IPS-20b (cell line): ENCODE data around the gene CLECL1.

Experiments
- H3K27ac ChIP-seq: one replicate; pipeline ENCODE4 v1.5.1; 2013; ENCODE audit warnings: low read length
- H3K27me3 ChIP-seq: 2 replicates; pipeline ENCODE4 v1.6.1; 2013; ENCODE audit warnings: mild to moderate bottlenecking, low read length, inconsistent platforms; ENCODE audit not compliant: insufficient read depth
- H3K36me3 ChIP-seq: 2 replicates; pipeline ENCODE4 v1.6.1; 2013; ENCODE audit warnings: low read depth, mild to moderate bottlenecking, inconsistent platforms, low read length, moderate library complexity; ENCODE audit not compliant: insufficient read depth
- H3K4me1 ChIP-seq: 2 replicates; pipeline ENCODE4 v1.6.1; 2013; ENCODE audit warnings: mild to moderate bottlenecking, control low read depth, inconsistent platforms, low read length, moderate library complexity; ENCODE audit not compliant: insufficient read depth
- H3K4me3 ChIP-seq: 2 replicates; pipeline ENCODE4 v1.5.1; 2013; ENCODE audit warnings: mild to moderate bottlenecking, low read length, inconsistent platforms
- H3K9ac ChIP-seq: 2 replicates; pipeline ENCODE4 v1.6.1; 2013; ENCODE audit warnings: low read depth, mild to moderate bottlenecking, inconsistent platforms, low read length, moderate library complexity
- H3K9me3 ChIP-seq: 2 replicates; pipeline ENCODE4 v1.6.1; 2013; ENCODE audit warnings: mild to moderate bottlenecking, low read depth, low read length, inconsistent platforms; ENCODE audit not compliant: insufficient read depth

The CLECL1 gene

GRCh38 chr12:9732921-9733461, at the start of gene CLECL1:
Gene CLECL1, minus strand, starts transcription at chr12:9733097.
- Histone ChIP-seq H3K4me1 (no peaks in the 10 kb centered on the region), H3K9ac (no peak within 1 kb of the TSS), H3K36me3 (no peaks in the 10 kb centered on the region), H3K27me3 (no peaks in the 10 kb centered on the region), H3K9me3 (no peaks in the 10 kb centered on the region), H3K4me3 (no peak within 1 kb of the TSS), H3K27ac (no peak within 1 kb of the TSS)

DNA sequence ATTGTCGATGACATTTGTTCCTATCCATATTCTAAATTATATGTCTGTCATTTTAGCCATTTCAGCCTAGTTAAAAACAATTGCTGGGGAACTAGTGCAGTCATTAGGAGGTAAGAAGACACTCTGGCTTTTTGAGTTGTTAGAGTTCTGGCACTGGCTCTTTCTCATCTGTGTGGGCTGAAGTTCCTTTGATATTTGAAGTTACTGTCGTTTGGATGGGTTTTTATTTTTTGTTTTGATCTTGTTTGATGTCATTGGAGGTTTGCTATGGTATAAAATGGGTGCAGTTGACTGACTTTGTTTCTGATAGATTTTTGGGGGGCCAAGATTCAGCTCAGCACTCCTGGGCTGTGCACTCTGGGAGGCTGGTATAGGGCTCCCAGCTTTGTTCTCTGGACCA, 48.5 kb upstream of the CLECL1 start:
- Histone ChIP-seq H3K27ac (no peak overlapping the region), H3K36me3 (no peaks in the 10 kb centered on the region), H3K27me3 (no peaks in the 10 kb centered on the region), H3K9me3 (no peaks in the 10 kb centered on the region; the same call in 1 of the 2 replicates), H3K4me3 (no peak overlapping the region), H3K4me1 (peaks cover 26% of the 10 kb centered on the region), H3K9ac (no peak overlapping the region)

DNA sequence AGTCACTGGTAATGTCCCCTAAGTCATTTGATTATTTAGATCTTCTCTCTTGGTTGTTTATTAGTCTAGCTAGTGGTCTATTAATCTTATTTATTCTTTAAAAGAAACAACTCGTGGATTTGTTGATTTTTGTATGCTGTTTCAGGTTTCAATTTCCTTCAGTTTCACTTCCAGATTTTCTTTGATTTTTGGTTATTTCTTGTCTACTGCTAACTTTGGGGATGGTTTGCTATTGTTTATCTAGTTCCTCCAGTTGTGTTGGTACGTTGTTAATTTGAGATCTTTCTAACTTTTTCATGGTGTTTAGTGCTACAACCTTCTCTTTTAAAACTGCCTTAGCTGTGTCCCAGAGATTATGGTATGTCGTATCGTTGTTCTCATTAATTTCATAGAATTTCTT, 46.3 kb upstream of the CLECL1 start:
- no peak overlapping the region for H3K27ac ChIP-seq
- peaks cover 7% of the 10 kb centered on the region; the same call in 1 of the 2 replicates for H3K4me1 ChIP-seq
- no peaks in the 10 kb centered on the region for H3K27me3 ChIP-seq
- H3K36me3 ChIP-seq, result no peaks in the 10 kb centered on the region
- no peaks in the 10 kb centered on the region; the same call in 1 of the 2 replicates for H3K9me3 ChIP-seq
- H3K9ac ChIP-seq, result no peak overlapping the region
- no peak overlapping the region for H3K4me3 ChIP-seq

- no peak overlapping the region for H3K4me3 ChIP-seq
Observed at GRCh38 chr12:9776781-9777180, 43.9 kb upstream of the CLECL1 start.

GRCh38 chr12:9773216-9773877, 40.5 kb upstream of the CLECL1 start:
- H3K36me3 ChIP-seq, result no peaks in the 10 kb centered on the region
- no peak overlapping the region for H3K27ac ChIP-seq
- no peak overlapping the region for H3K9ac ChIP-seq
- H3K4me1 ChIP-seq, result no peaks in the 10 kb centered on the region
- H3K9me3 ChIP-seq, result no peaks in the 10 kb centered on the region; the same call in 1 of the 2 replicates
- H3K27me3 ChIP-seq, result no peaks in the 10 kb centered on the region
- no peak overlapping the region for H3K4me3 ChIP-seq

More at GRCh38 chr12:9776781-9777180, 43.9 kb upstream of the CLECL1 start:
- no peaks in the 10 kb centered on the region for H3K27me3 ChIP-seq
- H3K36me3 ChIP-seq, result no peaks in the 10 kb centered on the region
- no peak overlapping the region for H3K9ac ChIP-seq
- H3K9me3 ChIP-seq, result no peaks in the 10 kb centered on the region; the same call in 1 of the 2 replicates
- no peak overlapping the region for H3K27ac ChIP-seq
- H3K4me1 ChIP-seq, result no peaks in the 10 kb centered on the region

DNA sequence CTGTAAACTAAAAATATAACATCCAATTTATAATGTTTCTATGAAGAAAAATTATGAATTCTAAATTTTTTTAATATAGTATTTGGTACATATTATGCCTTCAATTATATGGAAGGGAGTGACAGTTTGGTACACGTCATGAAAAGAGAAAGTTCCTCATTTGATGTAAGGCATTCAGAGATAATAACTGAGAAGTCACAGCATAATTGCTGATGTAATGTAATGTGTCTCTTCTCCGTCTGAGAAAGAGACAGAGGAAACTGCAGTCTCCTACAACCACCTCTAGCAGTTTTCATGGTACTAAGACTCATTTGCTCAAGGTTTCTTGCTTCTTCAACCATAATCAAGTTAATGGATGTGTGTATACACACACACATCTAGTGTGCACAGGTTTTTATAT, 30.1 kb upstream of the CLECL1 start:
- no peak overlapping the region for H3K9ac ChIP-seq
- H3K36me3 ChIP-seq, result no peaks in the 10 kb centered on the region
- H3K9me3 ChIP-seq, result no peaks in the 10 kb centered on the region
- H3K4me1 ChIP-seq, result peaks cover 4% of the 10 kb centered on the region; the same call in 1 of the 2 replicates
- H3K27ac ChIP-seq, result no peak overlapping the region
- H3K4me3 ChIP-seq, result no peak overlapping the region
- no peaks in the 10 kb centered on the region for H3K27me3 ChIP-seq

DNA sequence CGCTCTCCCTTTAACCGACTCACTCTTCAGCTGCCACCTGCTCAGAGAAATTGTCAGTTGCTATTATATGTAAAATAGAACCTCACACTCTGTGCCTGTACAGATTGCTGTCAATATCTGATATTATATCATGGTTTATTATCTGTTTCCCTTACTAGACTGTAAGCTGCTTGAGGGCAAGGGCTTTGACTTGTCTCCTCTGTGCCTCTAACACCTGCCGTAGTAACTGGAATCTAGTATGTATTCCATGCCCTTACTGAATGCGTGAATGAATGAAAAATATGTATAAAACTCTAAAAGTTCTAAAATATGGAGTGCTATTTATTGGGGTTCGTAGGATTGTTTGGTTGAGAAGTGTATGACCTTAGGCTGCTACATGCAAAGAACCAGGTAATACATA, 29.5 kb upstream of the CLECL1 start:
- Histone ChIP-seq H3K9me3 (no peaks in the 10 kb centered on the region), H3K4me1 (peaks cover 4% of the 10 kb centered on the region; the same call in 1 of the 2 replicates), H3K36me3 (no peaks in the 10 kb centered on the region), H3K27ac (no peak overlapping the region), H3K4me3 (no peak overlapping the region), H3K9ac (no peak overlapping the region), H3K27me3 (no peaks in the 10 kb centered on the region)

DNA sequence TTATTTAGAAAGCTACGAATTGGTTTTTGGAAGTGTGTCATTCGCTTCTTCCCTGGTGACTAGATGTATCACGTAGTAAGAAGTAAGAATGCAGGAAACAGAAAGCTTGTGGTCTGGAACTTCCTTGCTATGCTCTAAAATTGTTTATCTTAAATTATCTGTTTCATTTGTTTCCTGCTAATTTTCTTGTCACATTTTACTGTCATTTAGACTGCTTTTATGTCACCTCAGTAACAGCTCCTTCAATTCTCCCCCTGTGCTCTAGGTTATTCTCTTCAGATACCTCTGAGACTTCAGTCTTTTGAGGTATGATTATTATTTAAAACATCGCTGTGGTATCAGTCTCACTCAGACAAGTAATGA, 28.5 kb upstream of the CLECL1 start:
- Histone ChIP-seq H3K4me1 (peaks cover 4% of the 10 kb centered on the region; the same call in 1 of the 2 replicates), H3K36me3 (no peaks in the 10 kb centered on the region), H3K4me3 (no peak overlapping the region), H3K27me3 (no peaks in the 10 kb centered on the region), H3K9ac (no peak overlapping the region), H3K27ac (no peak overlapping the region), H3K9me3 (no peaks in the 10 kb centered on the region)

- Histone ChIP-seq H3K4me1 (peaks cover 4% of the 10 kb centered on the region; the same call in 1 of the 2 replicates), H3K27me3 (no peaks in the 10 kb centered on the region), H3K9ac (no peak within 1 kb of the TSS), H3K27ac (no peak within 1 kb of the TSS), H3K4me3 (no peak within 1 kb of the TSS), H3K36me3 (no peaks in the 10 kb centered on the region), H3K9me3 (no peaks in the 10 kb centered on the region)
Observed at GRCh38 chr12:9760699-9761418, 28.0 kb upstream of the CLECL1 start, which contains the start of gene CD69. Gene CD69, minus strand, starts transcription at chr12:9760901. Its CDS starts 81 bp downstream, at chr12:9760820.

DNA sequence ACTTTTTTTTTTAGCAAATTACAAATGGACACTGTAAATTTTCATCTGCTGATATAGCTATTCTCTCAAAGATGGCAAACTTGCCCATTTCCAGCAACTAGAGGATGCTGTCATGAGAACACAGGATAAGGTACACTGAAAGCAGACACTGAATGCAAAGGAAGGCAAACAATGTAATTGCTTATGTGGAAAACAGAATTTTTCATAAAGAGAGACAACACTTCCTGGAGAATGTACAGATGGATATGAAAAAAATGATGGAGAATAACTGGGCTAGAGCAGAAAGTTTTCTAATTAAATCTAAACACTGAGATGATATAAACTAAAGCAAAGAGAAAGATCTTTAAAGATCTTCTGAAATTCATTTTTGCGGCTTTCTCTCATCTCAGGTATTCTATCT, 27.2 kb upstream of the CLECL1 start:
- Histone ChIP-seq H3K27me3 (no peaks in the 10 kb centered on the region), H3K27ac (no peak overlapping the region), H3K4me3 (no peak overlapping the region), H3K4me1 (no peaks in the 10 kb centered on the region), H3K9ac (no peak overlapping the region), H3K36me3 (no peaks in the 10 kb centered on the region), H3K9me3 (no peaks in the 10 kb centered on the region)

DNA sequence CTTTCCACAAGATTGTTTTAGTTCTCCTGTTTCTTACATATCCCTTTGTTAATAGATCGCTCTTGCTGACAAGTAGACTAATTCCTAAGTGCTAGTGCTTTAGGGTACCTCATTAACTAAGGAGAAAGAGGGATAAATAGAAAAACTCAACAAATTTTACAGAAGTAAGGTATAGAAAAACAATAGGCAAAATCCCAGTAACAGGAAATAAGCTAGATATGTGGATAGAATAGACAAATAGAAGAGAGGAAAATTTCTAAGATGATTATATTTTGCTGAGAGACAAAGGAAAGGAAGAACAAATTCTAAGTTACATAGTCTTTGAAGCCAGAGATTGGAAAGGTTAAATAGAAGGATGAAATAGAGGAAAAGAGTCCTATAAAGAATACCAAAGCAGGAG, 26.8 kb upstream of the CLECL1 start:
- Histone ChIP-seq H3K27ac (no peak overlapping the region), H3K36me3 (no peaks in the 10 kb centered on the region), H3K27me3 (no peaks in the 10 kb centered on the region), H3K4me1 (no peaks in the 10 kb centered on the region), H3K9me3 (no peaks in the 10 kb centered on the region), H3K4me3 (no peak overlapping the region), H3K9ac (no peak overlapping the region)

DNA sequence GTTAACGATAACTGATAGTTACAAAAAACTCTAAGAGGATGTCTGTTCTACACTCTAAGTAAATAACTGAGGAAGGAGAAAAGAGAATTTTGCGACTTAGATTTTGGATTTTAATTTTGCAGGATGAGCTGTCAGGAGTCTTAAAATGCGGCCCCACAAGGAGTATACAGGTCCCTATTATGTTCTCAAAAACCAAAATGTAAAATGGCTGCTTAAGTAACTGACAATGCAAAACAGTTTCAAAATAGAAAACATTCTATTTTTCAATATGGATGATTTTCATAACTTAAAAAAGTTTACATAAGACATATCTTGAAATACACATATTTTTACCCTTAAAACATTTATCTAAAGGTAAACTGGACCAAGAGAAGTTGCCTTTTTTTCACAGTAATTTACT, 25.2 kb upstream of the CLECL1 start:
- Histone ChIP-seq H3K27me3 (no peaks in the 10 kb centered on the region), H3K36me3 (no peaks in the 10 kb centered on the region), H3K9me3 (no peaks in the 10 kb centered on the region), H3K9ac (no peak overlapping the region), H3K4me3 (no peak overlapping the region), H3K4me1 (0 out of 2 replicates have a peak, but pooled peaks cover 3% of the 10 kb centered on the region), H3K27ac (no peak overlapping the region)
